GM19455 (cell line): ENCODE results near the gene ABLIM3.

Experiments
- ATAC-seq: cut with Tn5 transposase; IDR thresholded peaks from one replicate; pipeline ENCODE4 v1.9.1; 2021; ENCODE audit not compliant: unreplicated experiment

Gene ABLIM3

GRCh38 chr5:149132474-149132873 lies 8.8 kb upstream of the ABLIM3 start:
- ATAC-seq = no peak

GRCh38 chr5:149133795-149134777 lies 7.2 kb upstream of the ABLIM3 start:
- no peak for ATAC-seq

GRCh38 chr5:149134778-149135500 lies 6.4 kb upstream of the ABLIM3 start:
- ATAC-seq = no peak

- ATAC-seq = no peak
Measured at GRCh38 chr5:149135536-149136201, 5.6 kb upstream of the ABLIM3 start.

GRCh38 chr5:149138182-149138923 lies 2.9 kb upstream of the ABLIM3 start:
- ATAC-seq = no peak

- no peak for ATAC-seq
Measured at GRCh38 chr5:149140197-149141002, 893 bp upstream of the ABLIM3 start.

GRCh38 chr5:149141957-149142851 lies 911 bp downstream of the ABLIM3 start:
- no peak for ATAC-seq

GRCh38 chr5:149143470-149143869 lies 2.2 kb downstream of the ABLIM3 start:
- ATAC-seq = no peak

GRCh38 chr5:149144637-149145036 lies 3.3 kb downstream of the ABLIM3 start:
- no peak for ATAC-seq

GRCh38 chr5:149145138-149145537 lies 3.8 kb downstream of the ABLIM3 start:
- ATAC-seq = no peak

GRCh38 chr5:149147676-149148075 lies 6.4 kb downstream of the ABLIM3 start:
- no peak for ATAC-seq

- no peak for ATAC-seq
Measured at GRCh38 chr5:149149942-149150341, 8.6 kb downstream of the ABLIM3 start.

GRCh38 chr5:149150457-149150856 lies 9.2 kb downstream of the ABLIM3 start:
- ATAC-seq = no peak

GRCh38 chr5:149151717-149152116 lies 10.4 kb downstream of the ABLIM3 start:
- ATAC-seq = no peak

- no peak for ATAC-seq
Measured at GRCh38 chr5:149152317-149152746, 11.0 kb downstream of the ABLIM3 start.

GRCh38 chr5:149153193-149153750 lies 12.0 kb downstream of the ABLIM3 start:
- ATAC-seq = no peak

GRCh38 chr5:149153751-149154610 lies 12.7 kb downstream of the ABLIM3 start:
- no peak for ATAC-seq

- no peak for ATAC-seq
Measured at GRCh38 chr5:149154650-149155049, 13.4 kb downstream of the ABLIM3 start.
